ENCODE data around the gene CDS1. TPM values are rescaled to one million over a fixed set of nuclear protein-coding genes. Genes with fewer than 3 reads are reported as not detected.

The CDS1 gene
- total and polyA plus RNA-seq, 2 of the 8 experiments (the other 6 are each of a cell fraction or from before 2014, with no cell fraction given): 8.7 to 13.9 TPM

DNA sequence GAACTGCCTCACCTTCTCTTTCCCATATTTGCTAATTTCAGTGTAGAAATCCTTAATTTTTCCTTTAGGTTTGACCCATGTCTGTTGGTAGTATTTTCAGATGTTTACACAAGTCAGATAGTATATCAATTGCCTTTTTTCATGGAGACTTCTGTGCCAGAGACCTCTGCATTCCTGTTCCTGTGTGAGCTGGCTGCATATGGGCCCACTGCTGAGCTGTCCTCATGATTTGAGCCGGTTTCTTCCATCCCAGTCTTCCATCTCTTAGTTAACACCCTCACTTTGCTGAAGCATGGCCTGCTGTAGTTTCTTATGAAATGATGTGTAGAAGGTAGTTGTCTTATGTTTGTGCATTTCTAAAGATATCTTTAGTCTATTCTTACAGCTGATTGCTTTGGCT lies 40.0 kb downstream of the CDS1 start:
- no peak overlapping the region for H2BK12ac ChIP-seq (ENCODE audit: low read depth, low read length)
- no peak overlapping the region for H2BK15ac ChIP-seq (ENCODE audit: low read length)
- DNase-seq (ENCODE audit: low read depth in 1 of 2, low spot score in 2 of 2) (no peak), FAIRE-seq (peak; percentile 63)
- no peak overlapping the region for H3K23ac ChIP-seq (ENCODE audit: insufficient read length)
- no peak overlapping the region for H2AK5ac ChIP-seq (ENCODE audit: low read depth, low read length)
- TF ChIP-seq RBBP5 (IDR thresholded peaks at IDR 0.05; ENCODE audit: borderline replicate concordance, low read depth, low read length): no peak
- no peak overlapping the region for H3K27ac ChIP-seq (ENCODE audit: low read depth, low read length)
- H3K79me1 ChIP-seq (ENCODE audit: low read depth, low read length): no peaks in the 10 kb centered on the region
- no peaks in the 10 kb centered on the region; a peak in 1 of 7 replicates for H3K4me1 ChIP-seq (replicated peaks in 1 of 4; ENCODE audit: control insufficient read depth in 3 of 4, insufficient read depth in 4 of 4, low read length in 3 of 4)
- H3K4ac ChIP-seq (replicated peaks; ENCODE audit: insufficient read length, low read depth, low read length): no peak overlapping the region
- no peak overlapping the region for H4K5ac ChIP-seq (ENCODE audit: insufficient read length, low read depth, low read length)
- no peak overlapping the region for H2BK20ac ChIP-seq (ENCODE audit: low read length)
- H3K36me3 ChIP-seq (ENCODE audit: control insufficient read depth in 2 of 4, insufficient read depth in 4 of 4, low read length in 3 of 4): peaks cover 0 to 11% (median 0%) of the 10 kb centered on the region in 4 experiments; a peak in 2 of 8 replicates
- H3K9ac ChIP-seq (replicated peaks in 1 of 4; ENCODE audit: extremely low read depth in 1 of 4, low read depth in 3 of 4, low read length in 3 of 4): no peak overlapping the region
- no peak overlapping the region for H3K56ac ChIP-seq (replicated peaks; ENCODE audit: insufficient read length, low read depth, low read length)
- POLR2A ChIA-PET (ENCODE audit: partially characterized antibody): no interaction called here
- no peaks in the 10 kb centered on the region for H3K9me3 ChIP-seq (ENCODE audit: insufficient read depth in 2 of 2, low read depth in 1 of 2, low read length in 1 of 2)
- H3K14ac ChIP-seq (ENCODE audit: insufficient read length): no peak overlapping the region
- H3K23me2 ChIP-seq (ENCODE audit: low read depth, low read length): no peaks in the 10 kb centered on the region
- no peak overlapping the region for H4K91ac ChIP-seq (replicated peaks; ENCODE audit: insufficient read length, low read length)
- no peaks in the 10 kb centered on the region for H4K20me1 ChIP-seq (replicated peaks in 1 of 2; ENCODE audit: control insufficient read depth in 1 of 2, insufficient read depth in 2 of 2, low read length in 2 of 2)
- 75% methylated on average over 1 of the region's 1 CpG; no CpG with 5 or more reads in 1 of the 2 experiments for whole genome bisulfite sequencing, 2 experiments (ENCODE audit: extremely low coverage in 1 of 2, insufficient coverage in 1 of 2, insufficient read length in 1 of 2, insufficient replicate concordance in 2 of 2, low coverage in 1 of 2, low lambda C conversion rate in 2 of 2, missing lambda C conversion rate in 1 of 2)
- no peak overlapping the region for H2BK5ac ChIP-seq (ENCODE audit: low read depth, low read length)
- no peak overlapping the region for H2AFZ ChIP-seq (ENCODE audit: low read length)
- H3K27me3 ChIP-seq (replicated peaks in 1 of 4; ENCODE audit: control insufficient read depth in 3 of 4, extremely low read depth in 1 of 4, insufficient read depth in 3 of 4, low read length in 3 of 4): no peaks in the 10 kb centered on the region
- no peak overlapping the region for H3K18ac ChIP-seq (ENCODE audit: extremely low read depth, low read length)
- no peak overlapping the region for H4K8ac ChIP-seq (ENCODE audit: extremely low read depth, insufficient read depth, low read length)
- no peak overlapping the region for H3K4me2 ChIP-seq (ENCODE audit: insufficient read depth in 1 of 2, low read depth in 2 of 2, low read length in 2 of 2)
- CTCF ChIA-PET (ENCODE audit: partially characterized antibody): interaction anchor here (1.4 to 2.3 kb wide), 2 partner anchors 44 to 117 kb away, joined by 3 to 9 read pairs; no protein-coding TSS in a partner anchor
- H2BK120ac ChIP-seq (replicated peaks; ENCODE audit: low read depth, low read length): no peak overlapping the region
- no peaks in the 10 kb centered on the region for H3K79me2 ChIP-seq (ENCODE audit: control insufficient read depth in 1 of 2, insufficient read depth in 2 of 2, low read length in 2 of 2)
- no peak overlapping the region for H3K4me3 ChIP-seq (ENCODE audit: extremely low read depth in 1 of 4, insufficient read depth in 2 of 4, low read depth in 3 of 4, low read length in 4 of 4)

Data from H1 (cell line).